Stimulated activated CD4-positive, alpha-beta T cell treated with anti-CD3 and anti-CD28 coated beads, TNF-alpha, amount 100 ng/mL, for 1 hour (primary cell): ENCODE measurements around the gene PRKACA.

Experiments used
- DNase-seq, 3 donors: peaks; one replicate each; pipeline ENCODE4 v3.0.0-alpha.2; 2020; ENCODE audit warnings: low read depth in 3 of 3, low spot score in 1 of 3

PRKACA gene

DNA sequence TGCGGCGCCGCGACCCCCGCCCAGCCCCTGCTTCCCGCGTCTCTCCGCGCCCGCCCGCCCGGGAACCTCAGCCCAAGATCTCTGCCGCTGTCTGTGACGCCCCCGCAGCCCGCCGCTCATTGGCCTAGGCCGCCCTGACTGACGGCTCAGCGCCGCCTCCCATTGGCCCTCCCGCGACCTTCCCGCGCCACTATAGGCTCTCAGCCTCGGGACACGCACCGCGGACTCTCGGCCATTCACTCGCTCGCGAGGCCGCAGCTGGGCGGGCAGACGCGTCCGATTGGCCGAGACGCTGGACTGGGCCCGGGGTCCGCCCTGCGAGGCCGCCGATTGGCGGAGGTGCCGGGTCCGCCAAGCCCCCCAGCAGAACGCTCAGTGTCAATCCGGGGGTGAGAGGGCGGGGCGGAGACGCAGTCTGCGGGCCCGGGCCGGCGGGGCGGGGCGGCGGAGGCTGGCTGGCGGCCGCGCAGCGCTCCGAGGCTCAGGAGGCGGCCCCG, at the start of gene PRKACA:
PRKACA (minus strand) TSS at position 95 of the 497 bp plus-strand sequence. CDS start 215 bp downstream, outside the sequence.
- DNase-seq = peak; percentile 91 to 98 (median 96)

DNA sequence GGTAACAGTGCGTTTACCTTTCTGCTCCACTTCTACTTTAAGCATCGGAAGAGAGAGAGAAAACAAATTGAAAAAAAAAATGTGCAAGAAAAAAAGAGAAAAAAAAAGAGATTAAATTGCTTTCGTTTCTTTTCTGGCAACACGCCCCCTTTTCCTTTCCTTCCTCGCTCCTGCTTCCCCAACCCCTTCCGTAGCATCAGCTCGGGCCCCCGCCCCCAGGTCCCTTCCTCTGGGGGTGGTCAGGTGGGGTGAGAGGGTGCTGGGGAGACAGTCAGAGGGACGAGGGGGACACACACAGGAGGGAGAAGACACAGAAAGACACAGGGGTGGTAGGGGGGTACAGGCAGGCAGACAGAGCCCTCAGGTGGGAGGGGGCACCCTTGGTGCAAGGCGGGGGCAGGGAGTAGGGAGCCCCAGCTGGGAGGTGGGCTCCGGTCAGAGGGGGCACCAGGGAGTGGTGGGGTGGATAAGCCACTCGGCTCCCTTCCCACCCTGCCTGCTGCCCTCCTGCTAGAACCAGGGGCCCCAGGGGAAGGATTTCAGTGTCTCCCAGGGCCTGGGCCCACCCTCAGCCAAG, 49.5 kb upstream of the PRKACA start:
- DNase-seq = no peak

DNA sequence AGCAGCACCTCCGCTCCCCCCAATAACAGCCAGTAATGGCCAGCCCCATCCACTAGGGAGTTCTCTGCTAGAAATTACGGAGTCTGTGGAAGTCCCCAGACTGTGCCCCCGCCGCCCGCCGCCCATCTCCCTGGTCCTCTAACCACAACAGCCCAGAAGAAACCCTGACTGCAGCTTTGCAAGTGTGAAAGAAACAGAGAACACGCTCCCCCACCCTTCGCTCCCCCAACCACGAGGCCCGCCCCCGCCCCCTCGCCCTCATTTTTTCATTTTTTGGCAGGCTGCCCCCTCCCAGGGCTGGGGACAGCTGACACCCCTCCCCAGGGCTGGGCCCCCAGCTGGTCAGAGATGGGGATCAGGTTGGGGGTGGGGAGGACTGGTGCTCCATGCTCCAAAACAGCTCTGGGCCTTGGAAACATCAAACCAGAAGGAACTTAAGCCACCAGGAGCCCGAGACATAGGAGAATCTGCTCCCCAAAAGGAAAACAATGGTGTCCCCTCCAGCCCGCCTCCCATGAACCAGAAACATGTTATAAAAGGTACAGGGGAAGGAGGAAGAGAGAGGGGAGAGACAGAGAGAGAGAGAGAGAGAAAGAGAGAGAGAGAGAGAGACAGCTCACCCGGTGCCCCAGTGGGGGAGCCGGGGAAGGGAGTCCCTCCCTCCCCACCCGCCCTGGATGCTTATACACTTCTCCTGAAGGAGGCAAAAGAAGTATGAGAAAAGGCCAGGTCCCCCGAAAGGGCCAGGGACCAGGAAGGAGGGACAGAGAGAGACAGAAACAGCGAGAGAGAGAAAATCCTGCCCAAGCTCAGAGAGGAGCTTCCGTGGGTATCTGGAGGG, 48.6 kb upstream of the PRKACA start:
- DNase-seq = no peak

DNA sequence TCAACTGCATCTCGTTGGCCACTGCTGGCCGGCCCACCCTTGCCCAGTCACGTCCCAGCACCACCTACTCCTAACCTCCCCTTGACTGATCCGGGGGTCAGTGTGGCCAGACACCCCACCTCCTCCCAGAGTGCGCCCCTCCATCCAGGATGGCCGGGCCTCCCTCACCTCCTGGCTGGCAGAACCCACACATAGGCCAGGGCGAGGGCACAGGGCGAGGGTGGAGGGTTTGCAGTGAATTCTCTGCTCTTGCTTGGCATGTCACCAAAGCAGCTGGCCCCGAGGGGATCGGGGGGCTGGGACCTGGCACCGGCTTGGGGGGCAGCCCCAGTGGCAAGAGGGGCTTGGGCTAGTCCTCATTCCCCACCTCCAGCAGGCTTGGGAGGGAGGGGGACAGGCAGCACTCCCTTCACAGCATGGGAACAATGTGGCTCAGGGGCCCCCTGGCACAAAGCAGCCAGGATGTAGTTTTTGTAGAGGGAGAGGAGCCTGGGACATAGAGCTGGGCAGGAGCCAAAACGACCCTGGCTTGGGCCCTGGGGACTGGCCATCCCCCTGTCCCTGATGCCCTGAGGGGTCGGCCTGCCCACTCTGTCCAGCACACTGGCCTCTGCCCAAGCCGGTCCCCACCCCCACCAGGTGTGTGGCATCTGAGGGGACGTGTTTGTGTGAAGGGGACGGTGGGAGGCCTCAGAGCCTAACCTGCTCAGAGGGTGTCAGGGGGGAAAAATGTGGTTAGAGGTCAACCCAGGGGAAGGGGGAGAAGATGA, 47.3 kb upstream of the PRKACA start:
- DNase-seq = no peak

DNA sequence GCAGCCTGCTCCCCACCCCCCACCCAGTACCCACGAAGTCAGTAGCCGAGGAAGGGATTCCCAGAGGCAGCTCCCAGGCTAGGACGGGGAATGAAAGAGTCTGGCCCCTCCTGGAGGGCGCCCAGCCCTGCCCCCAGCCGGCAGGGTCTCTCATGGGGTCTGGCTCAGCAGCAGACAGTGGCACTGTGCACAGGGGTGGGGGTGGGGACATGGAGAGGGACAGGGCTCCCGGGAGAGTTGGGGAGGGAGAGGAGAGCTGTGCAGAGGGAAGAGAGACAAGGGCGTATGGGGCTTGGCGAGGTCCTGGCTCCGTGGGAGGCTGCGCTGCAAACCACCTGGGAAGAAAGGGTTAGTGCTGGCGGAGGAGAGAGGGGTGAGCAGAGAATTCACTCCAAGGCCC, 46.5 kb upstream of the PRKACA start:
- DNase-seq = no peak

DNA sequence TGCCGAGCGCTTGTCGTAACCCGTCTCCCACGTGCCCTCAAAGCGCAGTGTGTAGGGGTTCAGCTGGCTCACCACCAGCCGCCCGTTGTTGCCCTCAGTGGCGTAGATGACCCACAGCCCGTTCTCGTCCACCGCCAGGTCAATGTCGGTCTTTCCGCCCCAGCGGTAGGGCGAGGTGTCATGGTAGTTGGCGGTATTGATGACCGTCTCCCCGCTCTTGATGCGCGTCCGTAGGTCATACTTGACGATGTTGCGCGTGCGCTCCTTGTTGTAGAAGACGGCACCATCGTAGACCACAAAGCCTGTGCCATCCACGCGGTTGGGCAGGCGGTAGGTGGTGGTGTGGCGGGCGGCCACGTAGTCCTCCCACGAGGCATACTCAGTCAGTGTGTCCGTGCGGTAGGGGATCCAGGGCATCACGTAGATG, 45.3 kb upstream of the PRKACA start:
- DNase-seq = no peak

DNA sequence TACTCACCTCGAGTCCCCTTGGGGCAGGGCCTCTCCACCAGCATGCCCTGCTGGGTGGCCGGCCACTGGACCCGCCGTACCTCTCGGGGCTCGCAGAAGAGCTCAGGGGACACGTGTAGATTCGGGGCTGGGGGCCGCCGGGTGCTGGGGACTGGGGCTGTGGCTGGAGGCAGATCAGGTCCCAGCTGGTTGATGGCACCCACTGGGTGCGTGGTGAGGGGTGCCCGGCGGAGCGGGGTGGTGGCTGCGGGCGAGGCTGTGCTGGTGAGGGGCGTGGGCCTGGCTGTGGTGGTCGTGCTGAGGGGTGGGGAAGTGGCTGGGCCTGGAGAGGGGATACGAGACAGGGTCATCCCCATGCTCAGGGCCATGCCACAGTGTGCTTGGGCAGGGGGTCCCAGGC, 43.7 kb upstream of the PRKACA start:
- no peak for DNase-seq

DNA sequence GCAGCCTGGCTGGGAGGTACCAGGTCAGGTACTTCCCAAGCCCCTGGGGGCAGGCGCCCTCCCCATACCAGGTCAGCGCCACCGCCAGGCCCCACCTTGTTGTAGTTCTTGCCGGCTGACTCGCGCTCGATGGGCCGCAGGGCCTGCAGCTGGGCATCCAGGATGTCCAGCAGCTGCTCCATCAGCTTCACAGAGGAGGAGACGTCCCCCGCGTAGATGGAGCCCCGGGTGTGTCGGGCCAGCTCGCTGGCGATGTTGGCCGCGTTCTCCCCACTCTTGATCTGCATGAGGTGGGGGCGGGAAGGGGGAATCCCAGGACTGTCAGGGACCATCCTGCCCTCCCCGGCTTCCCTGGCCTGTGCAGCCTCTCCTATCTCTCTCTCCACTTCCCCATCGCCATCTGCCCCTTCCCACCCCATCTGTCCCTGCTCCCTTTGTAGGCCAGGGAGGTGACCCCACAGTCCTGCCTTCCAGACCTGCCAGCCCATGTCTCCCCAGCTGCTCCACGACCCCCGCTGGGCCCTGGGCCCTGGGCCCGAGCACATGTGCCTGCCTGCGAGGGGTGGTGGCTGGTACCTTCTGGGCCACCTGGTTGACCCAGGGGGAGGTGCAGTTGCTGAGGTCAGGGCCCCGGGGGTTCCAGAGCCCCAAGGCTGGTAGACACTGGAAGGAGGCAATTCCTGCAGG, 42.6 kb upstream of the PRKACA start:
- DNase-seq = no peak

DNA sequence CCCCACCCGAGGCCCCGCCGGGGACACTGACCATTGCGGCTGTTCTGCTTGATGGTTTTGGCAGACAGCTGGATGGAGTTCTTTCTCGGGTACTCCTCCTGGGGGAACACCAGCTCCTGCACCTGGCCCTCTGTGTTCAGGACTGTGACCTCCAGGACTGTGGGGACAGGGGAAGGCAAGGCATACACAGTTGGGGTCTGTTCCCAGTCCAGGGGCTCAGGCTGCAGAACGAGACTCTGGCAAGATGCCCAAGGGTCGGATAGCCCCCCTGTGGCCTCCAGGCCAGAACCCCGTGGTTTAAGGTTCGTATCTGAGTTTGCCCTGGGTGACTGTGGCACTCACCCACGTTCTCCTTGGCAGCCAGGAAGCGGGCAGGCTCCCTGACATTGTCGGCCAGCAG, 41.5 kb upstream of the PRKACA start:
- DNase-seq = no peak

DNA sequence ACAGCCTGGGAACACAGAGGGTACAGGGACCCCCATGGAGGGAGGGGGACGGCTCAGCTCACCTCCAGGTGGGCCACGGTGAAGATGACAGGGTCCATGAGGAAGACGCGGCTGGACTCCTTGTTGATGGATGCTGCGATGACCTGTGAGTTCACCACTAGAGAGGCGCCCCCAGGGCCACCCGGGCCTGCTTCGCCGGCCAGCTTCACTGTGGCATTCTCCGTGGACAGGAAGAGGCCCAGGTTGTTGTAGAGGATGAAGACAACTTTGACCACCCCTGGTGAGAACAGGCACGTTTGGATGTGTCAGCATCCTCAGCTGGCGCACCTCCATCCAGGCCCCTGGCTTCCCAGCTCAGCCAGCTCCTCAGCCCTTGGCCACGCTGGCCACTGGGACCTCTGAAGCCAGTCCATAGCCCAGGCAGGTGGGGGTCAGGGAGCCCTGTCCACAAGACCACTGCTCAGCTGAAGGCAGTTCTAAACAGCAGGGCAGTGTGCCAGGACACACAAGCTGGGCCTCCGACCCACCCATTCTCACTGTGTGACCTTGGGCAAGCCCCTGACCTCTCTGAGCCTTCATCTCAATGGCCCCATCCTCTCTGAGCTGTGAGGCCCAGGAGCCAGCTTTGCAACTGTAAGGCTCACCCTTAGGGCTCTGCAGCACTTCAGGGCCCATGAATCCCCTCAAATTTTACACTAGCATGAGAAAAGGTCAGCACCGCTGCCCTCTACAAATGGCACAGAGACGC, 40.9 kb upstream of the PRKACA start:
- DNase-seq = no peak

DNA sequence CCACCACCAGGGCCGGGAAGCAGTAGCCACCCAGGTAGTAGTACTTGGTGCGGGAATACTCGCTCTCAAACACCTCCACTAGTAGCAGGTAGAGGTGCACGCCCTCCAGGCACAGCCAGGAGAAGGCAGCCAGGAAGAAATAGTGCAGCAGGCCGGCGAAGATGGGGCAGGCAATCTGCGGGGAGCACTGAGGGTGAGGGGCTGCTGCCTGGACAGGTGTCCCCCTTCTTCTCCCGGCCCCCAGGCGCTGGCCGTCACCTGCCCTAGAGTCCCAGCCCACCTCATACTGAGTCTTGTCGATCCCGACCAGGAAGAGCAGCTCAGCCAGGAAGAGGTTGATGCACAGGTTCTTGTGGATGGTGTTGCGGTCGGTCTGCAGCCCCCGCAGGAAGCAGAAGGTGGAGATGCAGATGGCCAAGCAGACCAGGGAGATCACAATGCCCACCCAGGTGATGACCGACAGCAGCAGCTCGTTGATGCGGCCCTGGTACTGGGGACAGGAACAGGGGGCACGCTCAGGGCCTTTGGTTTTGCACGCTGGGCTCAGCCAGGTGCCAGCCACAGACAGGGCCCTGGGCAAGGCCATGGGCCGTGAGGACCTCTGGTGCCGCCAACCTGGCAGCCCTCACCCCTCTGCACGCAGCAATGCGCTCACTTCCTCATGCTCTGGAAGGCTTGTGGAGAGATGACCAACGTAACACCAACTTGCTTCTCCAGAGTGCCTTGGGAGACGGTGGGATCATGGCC, 39.6 kb upstream of the PRKACA start:
- DNase-seq = no peak

DNA sequence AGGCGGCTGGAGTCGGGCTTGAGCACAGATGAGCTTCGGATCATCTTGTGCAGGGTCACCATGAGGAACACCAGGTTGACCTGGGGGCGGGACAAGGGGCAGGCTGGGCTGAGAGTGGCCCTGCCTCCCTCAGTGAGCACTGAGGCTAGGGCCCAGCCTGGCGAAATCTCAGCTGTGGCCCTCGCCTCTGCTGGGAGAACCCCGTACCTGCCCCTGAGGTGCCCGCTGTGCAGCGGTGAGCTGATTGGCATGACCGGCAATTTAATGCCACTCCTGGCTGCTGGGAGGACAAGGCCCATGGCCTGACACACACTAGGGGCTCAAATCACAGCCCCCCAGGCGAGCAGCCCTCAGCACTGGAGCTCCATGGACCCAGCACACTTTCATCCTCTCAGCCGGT, 38.6 kb upstream of the PRKACA start:
- DNase-seq = no peak

DNA sequence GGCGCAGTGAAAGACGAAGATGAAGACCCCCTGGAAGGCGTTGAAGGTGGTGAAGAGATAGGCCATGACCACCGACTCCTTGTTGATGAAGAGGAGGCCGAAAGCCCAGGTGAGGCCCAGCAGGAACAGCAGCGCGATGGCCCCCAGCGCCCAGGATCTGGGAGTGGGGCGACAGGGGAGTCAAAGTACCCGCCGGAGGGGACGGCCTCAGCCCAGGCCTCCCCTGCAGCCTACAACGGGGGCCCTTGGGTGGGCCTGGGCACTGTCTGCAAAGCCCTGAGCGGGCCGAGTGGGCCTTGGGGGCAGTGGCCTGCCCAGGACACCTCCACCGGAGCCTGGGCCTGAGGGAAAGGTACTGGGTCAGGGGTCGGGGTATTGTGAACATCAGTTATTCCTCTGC, 37.8 kb upstream of the PRKACA start:
- DNase-seq = no peak

DNA sequence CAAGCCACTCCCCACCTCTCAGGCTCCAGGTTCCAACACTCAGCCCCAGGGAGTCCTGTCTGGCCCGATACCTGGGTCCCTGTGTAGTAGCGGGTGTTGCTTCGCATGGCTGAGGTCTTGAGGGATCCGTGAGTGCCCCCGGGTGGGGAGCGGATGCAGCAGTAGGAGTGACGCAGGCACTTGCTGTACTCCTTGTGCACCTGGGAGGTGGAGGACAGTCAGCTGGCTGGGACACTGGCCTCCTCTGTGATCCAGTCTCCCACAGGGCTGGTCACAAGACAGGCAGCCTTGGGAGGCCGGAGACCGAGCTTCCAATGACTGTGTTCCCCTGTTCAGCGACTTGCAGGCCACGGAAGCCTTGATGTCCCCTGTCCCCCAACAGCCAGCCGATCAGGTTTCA, 35.2 kb upstream of the PRKACA start:
- DNase-seq = no peak

DNA sequence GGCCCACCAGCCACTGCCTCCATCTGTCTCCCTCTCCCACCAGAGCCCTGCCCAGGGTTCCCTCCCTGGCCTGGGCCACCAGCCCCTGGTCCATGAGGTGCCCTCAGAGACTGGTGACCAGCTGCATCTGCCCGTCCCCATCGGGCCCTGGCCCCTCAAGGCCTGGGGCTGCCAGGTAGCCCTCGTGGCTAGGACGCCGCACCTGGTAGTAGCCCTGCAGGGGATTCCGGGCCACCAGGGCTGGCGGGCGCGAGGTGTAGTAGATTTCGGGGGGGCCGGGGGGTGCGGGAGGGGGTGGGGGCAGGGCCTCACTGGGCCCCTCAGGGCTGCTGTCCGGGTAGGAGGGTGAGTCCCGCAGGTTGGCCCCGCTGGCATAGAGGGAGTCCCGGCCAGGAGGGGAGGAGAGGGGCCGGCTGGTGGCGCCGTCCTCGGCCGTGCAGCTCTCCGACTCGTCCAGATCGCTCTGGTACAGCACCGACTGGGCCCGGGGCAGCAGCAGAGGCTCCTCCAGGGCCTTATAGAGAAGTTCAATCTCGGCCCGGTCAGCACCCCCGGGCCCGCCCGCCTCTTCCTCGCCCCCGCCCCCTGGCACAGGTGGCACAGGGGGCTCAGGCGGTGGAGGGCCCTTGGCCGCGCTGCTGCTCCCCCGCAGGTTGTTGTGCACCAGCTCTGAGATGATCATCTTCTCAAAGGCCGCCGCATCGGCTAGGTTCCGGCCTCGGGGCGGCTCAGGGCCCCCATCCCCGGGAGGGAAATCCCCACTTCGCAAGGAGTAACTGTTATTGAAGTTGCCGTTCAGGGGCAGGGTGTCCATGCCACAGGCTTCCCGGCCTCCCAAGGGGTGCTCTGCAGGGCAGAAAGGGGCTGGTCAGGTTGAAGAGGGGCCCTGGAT, 33.5 kb upstream of the PRKACA start:
- DNase-seq = no peak

DNA sequence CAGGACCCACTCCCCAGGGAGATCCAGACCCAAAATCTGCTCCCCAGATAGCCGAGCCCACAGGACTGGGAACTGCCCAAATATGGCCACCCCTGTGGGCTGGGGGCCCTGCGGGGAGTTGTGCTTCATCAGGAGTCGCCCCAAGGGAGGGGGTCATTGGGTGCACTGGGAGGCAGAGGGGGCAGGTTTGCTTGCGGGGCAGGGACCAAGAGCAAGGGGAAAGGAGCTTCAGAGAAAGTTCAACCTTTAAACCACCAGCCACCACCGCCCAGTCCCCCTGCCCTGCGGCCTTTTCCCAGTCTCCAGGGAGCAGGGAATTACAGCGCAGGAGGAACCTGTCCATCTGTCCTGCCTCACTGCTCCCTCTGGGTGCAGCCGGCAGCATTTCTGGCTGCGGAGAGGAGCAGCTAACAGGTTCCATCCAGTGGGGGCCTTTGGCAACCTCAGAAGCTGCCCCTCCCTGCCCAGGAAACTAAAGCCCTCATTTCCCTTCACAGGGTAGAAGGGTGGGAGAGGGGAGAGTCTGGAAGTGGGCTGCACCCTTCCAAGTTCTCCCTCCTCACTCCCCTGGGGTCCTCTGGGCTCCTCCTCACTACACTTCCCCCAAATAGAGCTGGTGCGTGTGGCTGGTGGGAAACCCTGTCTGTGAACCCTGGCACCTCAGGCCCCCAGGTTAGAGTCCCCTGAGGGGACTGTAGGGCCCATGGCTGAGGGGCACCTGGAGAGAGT, 32.6 kb upstream of the PRKACA start:
- DNase-seq = no peak

DNA sequence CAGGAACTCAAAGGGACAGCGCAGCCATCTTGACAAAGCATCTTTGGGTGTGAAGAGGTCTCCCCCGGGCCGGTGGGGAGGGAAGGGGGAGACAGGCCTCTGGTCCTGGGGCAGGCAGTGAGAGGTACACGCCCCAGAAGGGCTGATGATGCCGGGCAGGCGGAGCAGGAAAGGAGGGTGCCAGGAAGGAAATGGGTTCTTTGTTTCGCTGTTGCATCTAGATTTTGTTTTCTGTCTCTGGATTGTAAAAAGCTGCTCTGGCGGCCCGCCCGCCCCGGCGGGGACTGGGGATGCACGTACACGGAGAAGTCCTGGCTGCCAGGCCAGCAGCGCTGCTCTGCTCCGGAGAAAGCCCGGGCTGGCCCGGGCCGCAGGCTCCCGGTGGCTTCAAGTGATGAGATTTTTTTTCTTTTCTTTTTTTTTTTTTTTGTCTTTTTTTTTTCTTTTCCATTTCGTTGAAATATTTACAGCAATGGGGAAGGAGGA, 32.0 kb upstream of the PRKACA start:
- DNase-seq = peak; percentile 23 to 39 (median 35)
